Osteocyte (in vitro differentiated cells): Measurements from ENCODE around the gene MZB1. TPM values are rescaled to one million over a fixed set of nuclear protein-coding genes. Genes with fewer than 3 reads are reported as not detected.

Experiments used
- DNase-seq: peaks from one replicate; pipeline ENCODE4 v3.0.0; 2021; ENCODE audit warnings: mixed read lengths; ENCODE audit not compliant: unreplicated experiment; ENCODE audit errors: extremely low spot score
- H3K27ac Mint-ChIP-seq: one replicate; pipeline ENCODE4 v1.8.0; 2021; ENCODE audit warnings: mild to moderate bottlenecking, mixed read lengths; ENCODE audit not compliant: unreplicated experiment
- H3K27me3 Mint-ChIP-seq: one replicate; pipeline ENCODE4 v1.8.0; 2021; ENCODE audit warnings: mixed read lengths; ENCODE audit not compliant: unreplicated experiment
- H3K36me3 Mint-ChIP-seq: one replicate; pipeline ENCODE4 v1.8.0; 2021; ENCODE audit warnings: mixed read lengths; ENCODE audit not compliant: unreplicated experiment
- H3K4me1 Mint-ChIP-seq: one replicate; pipeline ENCODE4 v1.8.0; 2021; ENCODE audit warnings: mixed read lengths; ENCODE audit not compliant: unreplicated experiment
- H3K4me3 Mint-ChIP-seq: one replicate; pipeline ENCODE4 v1.8.0; 2021; ENCODE audit warnings: mild to moderate bottlenecking, moderate library complexity, mixed read lengths; ENCODE audit not compliant: unreplicated experiment
- H3K9me3 Mint-ChIP-seq: one replicate; pipeline ENCODE4 v1.8.0; 2021; ENCODE audit warnings: mixed read lengths; ENCODE audit not compliant: unreplicated experiment
- CTCF ChIP-seq: fragments of 200-600 bp; sonication (generic); IDR thresholded peaks from 2 replicates; pipeline ENCODE4 v1.5.0; 2021; ENCODE audit warnings: antibody characterized with exemption, mild to moderate bottlenecking, moderate library complexity
- total RNA-seq: library from RNA; stranded (reverse); gene quantifications from 2 replicates; pipeline ENCODE4 v1.2.1, GENCODE V29; 2021

Gene MZB1
- total RNA-seq, 1 donor from 2014 or later, result not detected

- Mint-ChIP-seq H3K36me3 (peaks cover 6% of the 10 kb centered on the region), H3K4me1 (peaks cover 33% of the 10 kb centered on the region), H3K4me3 (no peak overlapping the region), H3K9me3 (no peaks in the 10 kb centered on the region), H3K27ac (no peak overlapping the region), H3K27me3 (no peaks in the 10 kb centered on the region)
- no peak for TF ChIP-seq CTCF
- DNase-seq, result no peak
Measured at GRCh38 chr5:139401546-139401945, 11.8 kb upstream of the MZB1 start.

GRCh38 chr5:139399501-139400121, 9.9 kb upstream of the MZB1 start:
- H3K27ac Mint-ChIP-seq, result no peak overlapping the region
- DNase-seq, result no peak
- H3K27me3 Mint-ChIP-seq, result no peaks in the 10 kb centered on the region
- H3K4me3 Mint-ChIP-seq, result no peak overlapping the region
- TF ChIP-seq CTCF, result no peak
- no peaks in the 10 kb centered on the region for H3K9me3 Mint-ChIP-seq
- H3K36me3 Mint-ChIP-seq, result peaks cover 6% of the 10 kb centered on the region
- peaks cover 24% of the 10 kb centered on the region for H3K4me1 Mint-ChIP-seq

- no peak for TF ChIP-seq CTCF
- no peak for DNase-seq
- Mint-ChIP-seq H3K4me3 (no peak overlapping the region), H3K27ac (no peak overlapping the region), H3K27me3 (no peaks in the 10 kb centered on the region), H3K4me1 (peaks cover 17% of the 10 kb centered on the region), H3K9me3 (no peaks in the 10 kb centered on the region), H3K36me3 (peaks cover 6% of the 10 kb centered on the region)
Measured at GRCh38 chr5:139397921-139398320, 8.2 kb upstream of the MZB1 start.

- peaks cover 6% of the 10 kb centered on the region for H3K36me3 Mint-ChIP-seq
- no peak overlapping the region for H3K4me3 Mint-ChIP-seq
- H3K27ac Mint-ChIP-seq, result no peak overlapping the region
- no peak for DNase-seq
- TF ChIP-seq CTCF, result no peak
- no peaks in the 10 kb centered on the region for H3K27me3 Mint-ChIP-seq
- H3K4me1 Mint-ChIP-seq, result peaks cover 19% of the 10 kb centered on the region
- no peaks in the 10 kb centered on the region for H3K9me3 Mint-ChIP-seq
Measured at GRCh38 chr5:139396691-139397090, 7.0 kb upstream of the MZB1 start.

- no peak for TF ChIP-seq CTCF
- Mint-ChIP-seq H3K4me1 (peaks cover 24% of the 10 kb centered on the region), H3K9me3 (no peaks in the 10 kb centered on the region), H3K36me3 (peaks cover 6% of the 10 kb centered on the region), H3K4me3 (no peak overlapping the region), H3K27me3 (no peaks in the 10 kb centered on the region), H3K27ac (no peak overlapping the region)
- no peak for DNase-seq
Measured at GRCh38 chr5:139395844-139396640, 6.3 kb upstream of the MZB1 start.
